ENCODE data around the gene KLF6. TPM values are rescaled to one million over a fixed set of nuclear protein-coding genes. Genes with fewer than 3 reads are reported as not detected.

The KLF6 gene
- total RNA-seq, 1 experiment from 2014 or later: 27.7 TPM

GRCh38 chr10:3774018-3774813 lies 10.8 kb downstream of the KLF6 start:
- no peak overlapping the region for H2AFZ ChIP-seq
- H3K9me2 ChIP-seq (ENCODE audit: insufficient read depth): no peaks in the 10 kb centered on the region
- H3K36me3 ChIP-seq (ENCODE audit: low read depth): peaks cover 26% of the 10 kb centered on the region
- no TSS peak for BruUV-seq (replicated peaks)
- H3K4me3 ChIP-seq: no peak overlapping the region
- TF ChIP-seq EZH2 (IDR thresholded peaks at IDR 0.05; ENCODE audit: low read depth) (no peak), CTCF (conservative IDR thresholded peaks at IDR 0.05) (no peak)
- peaks cover 40% of the 10 kb centered on the region for H3K4me1 ChIP-seq (replicated peaks; ENCODE audit: insufficient read depth)
- peaks cover 25% of the 10 kb centered on the region for H3K79me2 ChIP-seq (ENCODE audit: low read depth)
- H3K9me3 ChIP-seq (ENCODE audit: insufficient read depth, low read depth): no peaks in the 10 kb centered on the region; the same call in 1 of the 2 replicates
- H3K4me2 ChIP-seq: no peak overlapping the region
- H3F3A ChIP-seq (ENCODE audit: insufficient read depth, low read depth): peaks cover 35% of the 10 kb centered on the region
- no peak overlapping the region for H3K27ac ChIP-seq
- no peaks in the 10 kb centered on the region for H4K20me1 ChIP-seq (ENCODE audit: insufficient read depth)
- DNase-seq: no peak
- no peaks in the 10 kb centered on the region for H3K27me3 ChIP-seq (ENCODE audit: insufficient read depth, low read depth)
- POLR2A ChIA-PET (ENCODE audit: unreplicated experiment): no interaction called here
- intact Hi-C loops (cut with micrococcal nuclease; ENCODE audit: unreplicated experiment): loop anchor here (10.0 kb wide), 1 partner anchor 849 kb away; no protein-coding TSS in a partner anchor
- CTCF ChIA-PET: no interaction called here

GRCh38 chr10:3773460-3774017 lies 11.5 kb downstream of the KLF6 start:
- CTCF ChIA-PET: no interaction called here
- POLR2A ChIA-PET (ENCODE audit: unreplicated experiment): no interaction called here

More at GRCh38 chr10:3773460-3774017, 11.5 kb downstream of the KLF6 start:
- Histone ChIP-seq H3K9me3 (ENCODE audit: insufficient read depth, low read depth) (no peaks in the 10 kb centered on the region; the same call in 1 of the 2 replicates), H2AFZ (no peak overlapping the region), H3K27me3 (ENCODE audit: insufficient read depth, low read depth) (no peaks in the 10 kb centered on the region), H3K79me2 (ENCODE audit: low read depth) (peaks cover 18% of the 10 kb centered on the region), H3K4me2 (no peak overlapping the region), H3K36me3 (ENCODE audit: low read depth) (peaks cover 19% of the 10 kb centered on the region), H3K9me2 (ENCODE audit: insufficient read depth) (no peaks in the 10 kb centered on the region), H3F3A (ENCODE audit: insufficient read depth, low read depth) (peaks cover 30% of the 10 kb centered on the region), H3K27ac (no peak overlapping the region), H4K20me1 (ENCODE audit: insufficient read depth) (no peaks in the 10 kb centered on the region), H3K4me3 (no peak overlapping the region), H3K4me1 (replicated peaks; ENCODE audit: insufficient read depth) (peaks cover 34% of the 10 kb centered on the region)
- intact Hi-C loops (cut with micrococcal nuclease; ENCODE audit: unreplicated experiment): loop anchor here (10.0 kb wide), 1 partner anchor 849 kb away; no protein-coding TSS in a partner anchor
- no peak for DNase-seq
- BruUV-seq (replicated peaks): no TSS peak
- TF ChIP-seq EZH2 (IDR thresholded peaks at IDR 0.05; ENCODE audit: low read depth): no peak
- no peak for TF ChIP-seq CTCF (conservative IDR thresholded peaks at IDR 0.05)
